Smooth muscle cell (in vitro differentiated cells): ENCODE results near the gene PTN. TPM values are rescaled to one million over a fixed set of nuclear protein-coding genes. Genes with fewer than 3 reads are reported as not detected.
"Not testable (repeated sequence)": the region's sequence is repeated elsewhere in the genome, so short reads cannot be mapped to it uniquely, and the experiment has no call there.

Source experiments
- DNase-seq: peaks from one replicate; lab custom pipeline; 2025; ENCODE audit not compliant: unreplicated experiment; lab: John Stamatoyannopoulos, UW
- H2AFZ ChIP-seq: fragments of 200-600 bp; sonication (generic); 2 replicates; pipeline ENCODE4 v1.6.0; 2016; ENCODE audit warnings: antibody characterized with exemption, low read depth, mild to moderate bottlenecking
- H3F3A ChIP-seq: fragments of 200-600 bp; sonication (generic); 2 replicates; pipeline ENCODE4 v1.6.0; 2017; ENCODE audit warnings: antibody characterized with exemption, low read depth
- H3K27ac ChIP-seq: fragments of 200-600 bp; sonication (generic); 2 replicates; pipeline ENCODE4 v1.5.1; 2016; ENCODE audit warnings: low read depth, mild to moderate bottlenecking
- H3K27me3 ChIP-seq: fragments of 200-600 bp; sonication (generic); 2 replicates; pipeline ENCODE4 v1.6.1; 2016; ENCODE audit warnings: low read depth, mild to moderate bottlenecking
- H3K36me3 ChIP-seq: fragments of 200-600 bp; sonication (generic); 2 replicates; pipeline ENCODE4 v1.5.1; 2016; ENCODE audit warnings: low read depth
- H3K4me1 ChIP-seq: fragments of 200-600 bp; sonication (generic); 2 replicates; pipeline ENCODE4 v1.5.1; 2016; ENCODE audit warnings: low read depth
- H3K4me2 ChIP-seq: fragments of 200-600 bp; sonication (generic); 2 replicates; pipeline ENCODE4 v1.6.0; 2016; ENCODE audit warnings: mild to moderate bottlenecking
- H3K4me3 ChIP-seq: fragments of 200-600 bp; sonication (generic); 2 replicates; pipeline ENCODE4 v1.5.1; 2016; ENCODE audit warnings: mild to moderate bottlenecking
- H3K79me2 ChIP-seq: fragments of 200-600 bp; sonication (generic); 2 replicates; pipeline ENCODE4 v1.6.0; 2016; ENCODE audit warnings: low read depth, mild to moderate bottlenecking
- H3K9ac ChIP-seq: fragments of 200-600 bp; sonication (generic); 2 replicates; pipeline ENCODE4 v1.6.0; 2016; ENCODE audit warnings: low read depth
- H3K9me3 ChIP-seq: fragments of 200-600 bp; sonication (generic); replicated peaks from 2 replicates; pipeline ENCODE4 v1.5.1; 2016; ENCODE audit warnings: low read depth
- H4K20me1 ChIP-seq: fragments of 200-600 bp; sonication (generic); 2 replicates; pipeline ENCODE4 v1.6.0; 2016; ENCODE audit warnings: low read depth
- CTCF ChIP-seq: fragments of 200-600 bp; sonication (generic); IDR thresholded peaks from 2 replicates; pipeline ENCODE4 v1.5.1; 2017; ENCODE audit warnings: borderline replicate concordance, mild to moderate bottlenecking, antibody characterized with exemption; ENCODE audit not compliant: insufficient read depth, poor library complexity, severe bottlenecking
- WGBS: methylation state at CpG from one replicate; pipeline ENCODE4 v1.1.7; 2016; ENCODE audit warnings: low lambda C conversion rate; 5-methylcytosine and 5-hydroxymethylcytosine counted together
- polyA plus RNA-seq: library from polyadenylated mRNA; unstranded; fragments of >200 nt; fragmentation: Nextera tagmentation; extraction: Ambion mirVana; gene quantifications from 2 replicates; pipeline ENCODE4 v1.2.1, GENCODE V29; 2016
- total RNA-seq: library from RNA; depleted of rRNA; stranded (reverse); fragments of >200 nt; gene quantifications from 2 replicates; pipeline ENCODE4 v1.2.3, GENCODE V29; 2014

PTN gene
- total and polyA plus RNA-seq, 2 experiments from 2014 or later: 8.9 to 15.1 TPM

- no peaks in the 10 kb centered on the region for H3K79me2 ChIP-seq
- no peak overlapping the region for H3K9ac ChIP-seq
- no peak overlapping the region for H3K4me2 ChIP-seq
- no peaks in the 10 kb centered on the region for H3K9me3 ChIP-seq
- H3F3A ChIP-seq: no peaks in the 10 kb centered on the region
- no peaks in the 10 kb centered on the region for H3K36me3 ChIP-seq
- H2AFZ ChIP-seq: no peak overlapping the region
- H3K4me1 ChIP-seq: no peaks in the 10 kb centered on the region
- no peaks in the 10 kb centered on the region for H4K20me1 ChIP-seq
- no peak overlapping the region for H3K27ac ChIP-seq
- no peak overlapping the region for H3K4me3 ChIP-seq
- no peaks in the 10 kb centered on the region for H3K27me3 ChIP-seq
- TF ChIP-seq CTCF: no peak
- no peak for DNase-seq
These were observed 61.5 kb downstream of the PTN start for GRCh38 chr7:137282043-137282442.

GRCh38 chr7:137276189-137276588, 67.3 kb downstream of the PTN start:
- no peak overlapping the region for H3K9ac ChIP-seq
- H2AFZ ChIP-seq: no peak overlapping the region
- H3K4me3 ChIP-seq: no peak overlapping the region
- TF ChIP-seq CTCF: no peak
- H3K27ac ChIP-seq: no peak overlapping the region
- H4K20me1 ChIP-seq: no peaks in the 10 kb centered on the region
- H3K9me3 ChIP-seq: no peaks in the 10 kb centered on the region
- 73% methylated on average over 5 of the region's 5 CpGs for WGBS
- H3K79me2 ChIP-seq: no peaks in the 10 kb centered on the region
- no peaks in the 10 kb centered on the region for H3K27me3 ChIP-seq
- H3K4me2 ChIP-seq: no peak overlapping the region
- H3K4me1 ChIP-seq: no peaks in the 10 kb centered on the region
- DNase-seq: no peak
- no peaks in the 10 kb centered on the region for H3K36me3 ChIP-seq
- H3F3A ChIP-seq: no peaks in the 10 kb centered on the region

GRCh38 chr7:137272249-137272648, 71.3 kb downstream of the PTN start:
- DNase-seq: no peak
- H3K4me3 ChIP-seq: no peak overlapping the region
- H3K9ac ChIP-seq: no peak overlapping the region
- H4K20me1 ChIP-seq: no peaks in the 10 kb centered on the region
- WGBS: 93% methylated on average over 5 of the region's 5 CpGs
- no peak overlapping the region for H3K4me2 ChIP-seq
- no peaks in the 10 kb centered on the region for H3K4me1 ChIP-seq
- H3K9me3 ChIP-seq: no peaks in the 10 kb centered on the region
- no peaks in the 10 kb centered on the region for H3K27me3 ChIP-seq
- no peaks in the 10 kb centered on the region for H3K36me3 ChIP-seq
- no peaks in the 10 kb centered on the region for H3F3A ChIP-seq
- H2AFZ ChIP-seq: no peak overlapping the region
- TF ChIP-seq CTCF: no peak
- no peak overlapping the region for H3K27ac ChIP-seq
- H3K79me2 ChIP-seq: no peaks in the 10 kb centered on the region

GRCh38 chr7:137269240-137269639, 74.3 kb downstream of the PTN start:
- Histone ChIP-seq H3K4me1 (no peaks in the 10 kb centered on the region), H3K9me3 (no peaks in the 10 kb centered on the region), H3K4me2 (no peak overlapping the region), H3F3A (no peaks in the 10 kb centered on the region), H3K27ac (no peak overlapping the region), H3K9ac (no peak overlapping the region), H3K4me3 (no peak overlapping the region), H4K20me1 (no peaks in the 10 kb centered on the region), H2AFZ (no peak overlapping the region), H3K79me2 (no peaks in the 10 kb centered on the region), H3K27me3 (no peaks in the 10 kb centered on the region), H3K36me3 (no peaks in the 10 kb centered on the region)
- DNase-seq: no peak
- TF ChIP-seq CTCF: no peak
- 91% methylated on average over 2 of the region's 2 CpGs for WGBS

DNA sequence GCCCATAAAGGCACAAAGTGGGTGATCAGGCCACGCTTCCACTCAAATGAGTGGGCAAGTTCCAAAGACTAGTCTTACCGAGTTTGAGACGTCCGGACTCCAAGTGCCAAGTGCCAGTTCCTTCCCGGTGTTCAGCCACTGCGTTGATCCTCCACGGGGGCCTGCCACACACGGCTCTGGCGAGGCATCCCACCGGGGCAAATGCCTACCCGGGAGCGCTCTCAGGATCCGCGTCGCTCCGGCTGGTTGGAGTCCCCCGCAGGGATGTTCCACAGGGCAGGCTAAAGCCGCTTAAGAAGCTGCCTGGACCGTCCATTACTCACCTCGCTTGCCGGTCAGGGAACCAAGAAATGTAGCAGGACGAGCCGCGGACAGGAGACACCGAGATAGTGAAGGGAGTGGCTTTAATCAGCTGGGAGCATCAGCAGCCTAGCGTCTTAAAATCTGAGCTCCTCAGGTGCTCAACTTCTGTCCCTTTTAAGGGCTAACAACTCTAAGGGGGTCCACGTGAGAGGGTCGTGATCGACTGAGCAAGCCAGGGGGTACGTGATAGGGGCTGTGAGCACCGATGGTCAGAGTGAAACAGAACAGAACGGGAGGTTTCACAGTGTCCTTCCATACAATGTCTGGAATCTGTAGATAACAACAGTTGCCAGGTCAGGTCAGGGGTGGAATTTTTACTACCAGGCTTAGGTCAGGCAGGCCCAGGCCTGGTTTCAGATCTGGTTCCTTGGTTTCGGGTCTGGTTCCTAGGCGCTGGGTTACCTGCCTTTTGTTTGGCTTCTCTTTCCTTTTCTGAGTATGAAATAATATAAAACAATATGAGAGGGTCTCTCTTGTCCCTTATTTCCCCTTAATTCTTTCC, 75.3 kb downstream of the PTN start:
- WGBS: 72% methylated on average over 34 of the region's 34 CpGs
- not testable (repeated sequence) for H3K27me3 ChIP-seq, H4K20me1 ChIP-seq, H3K79me2 ChIP-seq, H2AFZ ChIP-seq, H3K9me3 ChIP-seq, DNase-seq, H3F3A ChIP-seq, H3K36me3 ChIP-seq, H3K4me1 ChIP-seq, H3K9ac ChIP-seq, H3K27ac ChIP-seq
- H3K4me3 ChIP-seq: peak overlapping the region; percentile 26
- peak overlapping the region; percentile 31 for H3K4me2 ChIP-seq
